Subcutaneous adipose tissue (tissue), 4 donors: ENCODE measurements around the gene CSNK1G1. TPM values are rescaled to one million over a fixed set of nuclear protein-coding genes. Genes with fewer than 3 reads are reported as not detected.

Source experiments
- CTCF ChIP-seq: fragments of 450-650 bp; IDR thresholded peaks from one replicate; pipeline ENCODE4 v1.5.1; 2016; ENCODE audit warnings: low read depth, mild to moderate bottlenecking, control low read depth, antibody characterized with exemption, moderate library complexity
- total RNA-seq, 4 donors: library from RNA; depleted of rRNA; stranded (reverse); fragments of >200 nt; gene quantifications; one replicate each; pipeline ENCODE4 v1.1.0, GENCODE V29; 2016

Gene CSNK1G1
- total RNA-seq, 4 donors from 2014 or later = 13.0 to 26.7 (median 16.2) TPM

- no peak for TF ChIP-seq CTCF
Measured at GRCh38 chr15:64288577-64288976, 67.4 kb downstream of the CSNK1G1 start.

GRCh38 chr15:64287953-64288352 is 68.0 kb downstream of the CSNK1G1 start:
- TF ChIP-seq CTCF = no peak

GRCh38 chr15:64286473-64286872 is 69.5 kb downstream of the CSNK1G1 start:
- TF ChIP-seq CTCF = no peak

- no peak for TF ChIP-seq CTCF
Measured at GRCh38 chr15:64285871-64286270, 70.1 kb downstream of the CSNK1G1 start.

- no peak for TF ChIP-seq CTCF
Measured at GRCh38 chr15:64285150-64285549, 70.8 kb downstream of the CSNK1G1 start.

GRCh38 chr15:64284042-64284441 is 71.9 kb downstream of the CSNK1G1 start:
- TF ChIP-seq CTCF = no peak

GRCh38 chr15:64282701-64283100 is 73.3 kb downstream of the CSNK1G1 start:
- TF ChIP-seq CTCF = no peak
